ENCODE measurements around the gene MPZL3.

- TF ChIP-seq CTCF (IDR thresholded peaks at IDR 0.05) (no peak), ZFX (IDR thresholded peaks at IDR 0.05; ENCODE audit: borderline replicate concordance) (no peak)
Observed at GRCh38 chr11:118211006-118211405, 41.2 kb downstream of the MPZL3 start.
